Endothelial cell of umbilical vein (primary cell): Measurements from ENCODE around the gene MOG.
A peak's percentile ranks its signal among the peaks of the same experiment; 100 is the strongest.

Source experiments
- CTCF ChIP-seq, 2 donors: IDR thresholded peaks; 1 replicate in 1 of 2; 2 replicates in 1 of 2; pipeline ENCODE4 v1.5.1; 2011; ENCODE audit warnings: low read length in 2 of 2, mild to moderate bottlenecking in 2 of 2, moderate library complexity in 2 of 2, control low read depth in 1 of 2, inconsistent platforms in 1 of 2, low read depth in 1 of 2; ENCODE audit not compliant: insufficient read depth in 1 of 2; ENCODE audit errors: extremely low read depth in 1 of 2
- EZH2 ChIP-seq: IDR thresholded peaks from 2 replicates; pipeline ENCODE4 v1.6.1; 2012; ENCODE audit warnings: borderline replicate concordance, low read depth, mild to moderate bottlenecking, moderate library complexity, low read length, inconsistent platforms; ENCODE audit not compliant: severe bottlenecking
- FOS ChIP-seq: IDR thresholded peaks from 2 replicates; pipeline ENCODE4 v1.6.1; 2011; ENCODE audit warnings: mild to moderate bottlenecking, low read length, moderate library complexity, borderline replicate concordance; ENCODE audit not compliant: insufficient read depth
- GATA2 ChIP-seq: IDR thresholded peaks from 2 replicates; pipeline ENCODE4 v1.7.0; 2011; ENCODE audit warnings: low read depth, mild to moderate bottlenecking, moderate library complexity, mixed read lengths, low read length; ENCODE audit not compliant: insufficient read length, insufficient read depth
- MYC ChIP-seq: IDR thresholded peaks from one replicate; pipeline ENCODE4 v1.6.1; 2011; ENCODE audit warnings: mild to moderate bottlenecking, low read depth, low read length
- POLR2A ChIP-seq: IDR thresholded peaks from 2 replicates; pipeline ENCODE4 v1.6.1; 2012; ENCODE audit warnings: low read depth, mild to moderate bottlenecking, control low read depth, low read length
- POLR2AphosphoS5 ChIP-seq: IDR thresholded peaks from 2 replicates; pipeline ENCODE4 v1.6.1; 2012; ENCODE audit warnings: low read depth, mild to moderate bottlenecking, control low read depth, low read length, moderate library complexity; ENCODE audit not compliant: insufficient read depth
- TF ChIP-seq, protein P1 (sequence below): IDR thresholded peaks from 2 replicates; pipeline ENCODE4 v1.6.1; 2011; ENCODE audit not compliant: insufficient read depth, insufficient read length

- TF ChIP-seq CTCF (IDR thresholded peaks at IDR 0.05; ENCODE audit: extremely low read depth in 1 of 2, insufficient read depth in 1 of 2, low read depth in 1 of 2, low read length in 2 of 2) (peak; percentile 58 to 91), POLR2AphosphoS5 (no peak), POLR2A (no peak), EZH2 (no peak), GATA2 (no peak), FOS (no peak), MYC (no peak)
- TF ChIP-seq, protein P1, sequence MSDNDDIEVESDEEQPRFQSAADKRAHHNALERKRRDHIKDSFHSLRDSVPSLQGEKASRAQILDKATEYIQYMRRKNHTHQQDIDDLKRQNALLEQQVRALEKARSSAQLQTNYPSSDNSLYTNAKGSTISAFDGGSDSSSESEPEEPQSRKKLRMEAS, result no peak
Observed at GRCh38 chr6:29628419-29629281, 28.2 kb upstream of the MOG start.
